DOHH2 (cell line): ENCODE measurements around the gene SYVN1.

Source experiments
- H3F3A ChIP-seq: fragments of 200-600 bp; sonication (generic), shearing (Covaris generic); 2 replicates; pipeline ENCODE4 v1.6.0; 2016; ENCODE audit warnings: antibody characterized with exemption, mild to moderate bottlenecking; ENCODE audit not compliant: control insufficient read depth, insufficient read depth
- H3K27ac ChIP-seq: fragments of 200-600 bp; sonication (generic); 2 replicates; pipeline ENCODE4 v1.5.1; 2014; ENCODE audit warnings: low read depth, mild to moderate bottlenecking, low read length, moderate library complexity
- H3K27me3 ChIP-seq: fragments of 200-600 bp; sonication (generic); 2 replicates; pipeline ENCODE4 v1.6.1; 2014; ENCODE audit warnings: mild to moderate bottlenecking, low read length, mixed read lengths; ENCODE audit not compliant: control insufficient read depth
- H3K36me3 ChIP-seq: fragments of 200-600 bp; sonication (generic); 2 replicates; pipeline ENCODE4 v1.6.1; 2014; ENCODE audit warnings: mild to moderate bottlenecking, low read length, moderate library complexity, mixed read lengths; ENCODE audit not compliant: control insufficient read depth
- H3K4me1 ChIP-seq: fragments of 200-600 bp; sonication (generic); 2 replicates; pipeline ENCODE4 v1.6.1; 2014; ENCODE audit warnings: mild to moderate bottlenecking, low read length, mixed read lengths; ENCODE audit not compliant: control insufficient read depth
- H3K4me2 ChIP-seq: fragments of 200-600 bp; sonication (generic); 2 replicates; pipeline ENCODE4 v1.6.0; 2014; ENCODE audit warnings: mild to moderate bottlenecking, low read length, moderate library complexity
- H3K4me3 ChIP-seq: fragments of 200-600 bp; sonication (generic); 2 replicates; pipeline ENCODE4 v1.5.1; 2014; ENCODE audit warnings: mild to moderate bottlenecking, low read length, mixed read lengths
- H3K79me2 ChIP-seq: fragments of 200-600 bp; sonication (generic); 2 replicates; pipeline ENCODE4 v1.6.1; 2014; ENCODE audit warnings: mild to moderate bottlenecking, low read length, mixed read lengths; ENCODE audit not compliant: control insufficient read depth
- H3K9me2 ChIP-seq: fragments of 200-600 bp; sonication (generic); replicated peaks from 2 replicates; pipeline ENCODE4 v1.6.1; 2014; ENCODE audit warnings: mild to moderate bottlenecking, low read length, mixed read lengths; ENCODE audit not compliant: control insufficient read depth
- H3K9me3 ChIP-seq: fragments of 200-600 bp; sonication (generic); 2 replicates; pipeline ENCODE4 v1.6.1; 2014; ENCODE audit warnings: antibody characterized with exemption, low read length, mixed read lengths; ENCODE audit not compliant: control insufficient read depth, insufficient read depth
- H4K20me1 ChIP-seq: fragments of 200-600 bp; sonication (generic); 2 replicates; pipeline ENCODE4 v1.6.0; 2014; ENCODE audit warnings: low read depth, mild to moderate bottlenecking, antibody characterized with exemption, low read length, moderate library complexity; ENCODE audit not compliant: control insufficient read depth, insufficient read depth
- CTCF ChIP-seq: fragments of 200-600 bp; sonication (generic); IDR thresholded peaks from one replicate; pipeline ENCODE4 v1.5.1; 2014; ENCODE audit warnings: antibody characterized with exemption, mild to moderate bottlenecking, low read depth, low read length; ENCODE audit not compliant: poor library complexity, severe bottlenecking
- EZH2phosphoT487 ChIP-seq: fragments of 200-600 bp; sonication (generic); IDR thresholded peaks from 2 replicates; pipeline ENCODE4 v1.6.1; 2017; ENCODE audit warnings: borderline replicate concordance, mild to moderate bottlenecking, antibody characterized with exemption, low read length, moderate library complexity, mixed read lengths

Gene SYVN1

GRCh38 chr11:65118097-65118837, 16.1 kb downstream of the SYVN1 start:
- TF ChIP-seq CTCF (no peak), EZH2phosphoT487 (no peak)
- Histone ChIP-seq H3K79me2 (peaks cover 82% of the 10 kb centered on the region), H3K4me3 (peak overlapping the region; percentile 44), H4K20me1 (peaks cover 3% of the 10 kb centered on the region; the same call in 1 of the 2 replicates), H3K9me3 (no peaks in the 10 kb centered on the region), H3K4me2 (peak overlapping the region; percentile 46), H3K9me2 (no peaks in the 10 kb centered on the region), H3F3A (peaks cover 42% of the 10 kb centered on the region), H3K27ac (peak overlapping the region; percentile 86), H3K27me3 (no peaks in the 10 kb centered on the region), H3K4me1 (peaks cover 73% of the 10 kb centered on the region), H3K36me3 (peaks cover 87% of the 10 kb centered on the region)

DNA sequence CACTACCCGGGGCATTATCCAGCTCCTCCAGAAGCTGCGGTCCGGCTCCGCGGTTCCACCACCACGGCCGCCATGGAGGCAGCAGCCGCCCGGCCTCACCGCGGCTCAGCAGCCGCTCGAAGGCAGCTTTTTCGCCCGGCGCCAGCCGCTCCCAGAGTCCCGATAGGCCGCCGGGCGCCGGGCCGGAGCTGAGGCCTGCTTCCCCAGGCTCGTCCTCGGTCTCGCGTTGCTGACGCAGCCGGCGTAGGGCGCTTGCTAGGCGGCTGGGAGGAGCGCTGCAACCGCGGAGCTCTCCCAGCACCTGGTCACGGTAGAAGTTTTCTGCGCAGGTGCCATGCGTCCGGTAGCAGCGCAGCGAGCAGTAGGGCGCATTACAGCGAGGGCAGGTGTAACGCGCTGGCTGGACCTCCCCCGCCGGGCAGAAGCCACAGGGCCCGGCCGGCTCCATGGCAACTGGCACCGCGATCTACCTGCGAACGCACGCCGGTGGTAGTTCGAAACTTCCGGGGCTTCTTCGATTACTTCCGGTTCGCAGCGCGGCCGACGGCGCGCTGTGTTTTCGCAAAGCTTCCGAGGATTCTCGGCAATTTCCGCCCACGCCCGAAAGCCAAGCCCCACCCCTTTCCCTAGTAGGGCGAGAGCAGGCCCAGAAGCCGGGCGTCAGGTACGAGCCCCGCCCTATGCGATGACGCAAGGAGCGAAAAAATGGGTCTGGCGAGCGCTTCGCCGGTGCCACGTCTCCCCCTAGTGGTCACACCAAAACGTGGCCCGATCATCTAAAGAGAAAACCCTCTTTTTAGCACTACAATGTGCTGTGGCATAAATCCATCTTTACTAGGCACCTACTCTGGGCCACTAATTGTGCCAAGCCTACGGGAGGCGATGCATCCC, 16.9 kb downstream of the SYVN1 start, which contains the start of gene ZNHIT2:
ZNHIT2 (minus strand) TSS at position 496 of the 891 bp plus-strand sequence; CDS start at position 448, 48 bp downstream.
- H3K4me3 ChIP-seq: peak within 1 kb of the TSS; percentile 85

More for the DNA sequence above, 16.9 kb downstream of the SYVN1 start, which contains the start of gene ZNHIT2:
- Histone ChIP-seq H3K27ac (peak within 1 kb of the TSS; percentile 86), H3K4me2 (peak within 1 kb of the TSS; percentile 91), H4K20me1 (peaks cover 3% of the 10 kb centered on the region; the same call in 1 of the 2 replicates), H3K27me3 (no peaks in the 10 kb centered on the region), H3K9me3 (no peaks in the 10 kb centered on the region), H3K9me2 (no peaks in the 10 kb centered on the region), H3K79me2 (peaks cover 80% of the 10 kb centered on the region), H3K36me3 (peaks cover 81% of the 10 kb centered on the region), H3F3A (peaks cover 45% of the 10 kb centered on the region), H3K4me1 (peaks cover 74% of the 10 kb centered on the region)
- TF ChIP-seq CTCF (peak; percentile 83), EZH2phosphoT487 (no peak)
